HG02798 (cell line): ENCODE data around the gene CTNNBL1.

ENCODE experiments used
- ATAC-seq: cut with Tn5 transposase; IDR thresholded peaks from one replicate; pipeline ENCODE4 v1.9.1; 2021; ENCODE audit warnings: mild to moderate bottlenecking; ENCODE audit not compliant: unreplicated experiment, poor library complexity

Gene CTNNBL1

DNA sequence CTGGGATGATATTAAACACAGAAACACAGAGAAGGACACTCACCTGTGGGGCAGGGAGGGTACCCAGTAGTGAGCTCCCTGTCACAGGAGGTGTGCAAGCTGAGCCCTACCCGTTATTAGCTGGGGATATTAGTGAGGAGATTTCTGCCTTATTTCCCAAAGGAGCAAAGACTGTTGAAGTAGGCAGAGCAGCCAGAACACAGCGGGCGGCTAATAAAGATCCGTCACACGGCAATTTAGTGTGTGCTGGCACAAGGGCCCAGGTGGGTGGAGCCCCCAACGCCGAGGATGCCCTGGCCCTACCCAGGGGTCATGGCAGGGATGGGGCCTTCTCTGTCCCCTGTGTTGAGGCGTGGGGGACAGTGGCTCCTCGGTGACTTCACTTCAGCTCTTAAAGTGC is 217.4 kb downstream of the CTNNBL1 start:
- no peak for ATAC-seq

DNA sequence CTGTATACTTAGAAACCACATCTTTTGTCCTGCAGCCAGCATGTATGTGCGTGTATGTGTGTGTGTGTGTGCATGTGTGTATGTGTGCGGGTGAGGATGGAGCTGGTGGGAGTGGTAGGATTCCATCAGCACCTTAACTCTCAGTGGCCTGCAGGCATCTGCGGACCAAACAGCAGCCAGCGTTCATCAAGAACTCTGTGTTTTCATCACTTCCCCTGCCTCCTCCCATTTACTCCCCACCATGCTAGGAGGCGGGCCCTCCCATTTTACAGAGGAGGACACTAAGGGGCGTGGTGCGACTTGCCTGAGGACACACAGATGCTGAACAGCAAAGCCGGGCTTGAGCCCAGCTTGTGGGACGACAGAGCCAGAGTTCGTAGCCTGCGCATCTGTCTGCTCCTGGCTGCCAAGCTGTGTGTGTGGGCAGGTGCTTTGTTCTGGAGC is 218.0 kb downstream of the CTNNBL1 start:
- ATAC-seq: no peak

DNA sequence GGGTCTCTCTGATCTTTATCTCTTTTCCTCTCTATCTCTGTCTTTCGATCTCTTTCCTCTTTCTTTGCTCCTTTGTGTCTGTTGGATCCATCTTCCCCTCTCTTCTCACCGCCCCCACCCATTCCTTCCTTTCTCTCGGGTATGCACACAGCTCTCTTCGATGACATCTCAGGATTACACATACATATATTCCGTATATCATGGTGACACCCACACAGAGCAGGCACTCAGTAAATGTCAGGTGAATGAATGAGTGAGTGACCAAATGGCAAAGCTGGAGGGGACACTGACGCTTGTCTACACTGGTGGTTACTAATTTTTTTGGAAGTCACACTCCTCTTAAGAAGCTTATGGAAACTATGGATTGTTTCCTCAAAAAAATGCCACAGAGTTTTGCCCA is 219.0 kb downstream of the CTNNBL1 start:
- ATAC-seq: no peak

DNA sequence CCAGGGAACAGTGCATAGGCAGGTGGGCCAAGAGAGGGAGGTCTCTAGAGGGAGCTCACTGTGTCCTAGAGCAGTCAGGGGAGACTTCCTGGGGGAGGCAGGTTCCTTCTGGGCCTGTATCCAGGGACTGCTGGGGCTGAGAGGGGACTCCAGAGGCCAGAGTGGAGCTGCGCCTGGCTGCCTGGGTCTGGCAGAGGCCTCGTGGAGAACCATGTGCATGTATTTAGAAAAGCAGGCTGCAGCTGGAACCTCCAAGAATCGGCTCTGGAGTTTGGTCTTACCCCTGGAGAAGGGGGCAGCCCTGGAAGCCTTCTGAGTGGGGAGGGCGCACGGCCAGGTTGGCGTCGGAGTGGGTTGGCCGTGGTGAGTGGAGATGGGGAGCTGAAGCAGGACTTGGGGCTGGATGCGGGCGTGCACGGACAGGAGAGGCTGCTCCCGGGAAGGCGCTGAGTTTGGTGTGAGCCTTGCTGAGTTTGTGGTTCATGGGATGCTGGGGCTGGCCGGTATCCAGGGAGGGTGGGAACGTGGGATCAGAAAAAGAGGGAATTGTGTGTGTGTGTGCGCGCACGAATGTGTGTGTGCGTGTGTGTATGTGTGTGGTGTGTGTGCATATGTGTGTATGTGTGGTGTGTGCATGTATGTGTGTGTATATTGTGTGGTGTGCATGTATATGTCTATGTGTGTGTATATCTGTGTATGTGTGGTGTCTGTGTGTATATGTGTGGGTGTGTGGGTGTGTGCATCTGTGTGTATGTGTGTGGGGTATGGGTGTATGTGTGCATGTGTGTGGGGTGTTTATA is 219.9 kb downstream of the CTNNBL1 start:
- ATAC-seq: no peak

- ATAC-seq: no peak
Measured at GRCh38 chr20:37914367-37914671, 220.5 kb downstream of the CTNNBL1 start.

DNA sequence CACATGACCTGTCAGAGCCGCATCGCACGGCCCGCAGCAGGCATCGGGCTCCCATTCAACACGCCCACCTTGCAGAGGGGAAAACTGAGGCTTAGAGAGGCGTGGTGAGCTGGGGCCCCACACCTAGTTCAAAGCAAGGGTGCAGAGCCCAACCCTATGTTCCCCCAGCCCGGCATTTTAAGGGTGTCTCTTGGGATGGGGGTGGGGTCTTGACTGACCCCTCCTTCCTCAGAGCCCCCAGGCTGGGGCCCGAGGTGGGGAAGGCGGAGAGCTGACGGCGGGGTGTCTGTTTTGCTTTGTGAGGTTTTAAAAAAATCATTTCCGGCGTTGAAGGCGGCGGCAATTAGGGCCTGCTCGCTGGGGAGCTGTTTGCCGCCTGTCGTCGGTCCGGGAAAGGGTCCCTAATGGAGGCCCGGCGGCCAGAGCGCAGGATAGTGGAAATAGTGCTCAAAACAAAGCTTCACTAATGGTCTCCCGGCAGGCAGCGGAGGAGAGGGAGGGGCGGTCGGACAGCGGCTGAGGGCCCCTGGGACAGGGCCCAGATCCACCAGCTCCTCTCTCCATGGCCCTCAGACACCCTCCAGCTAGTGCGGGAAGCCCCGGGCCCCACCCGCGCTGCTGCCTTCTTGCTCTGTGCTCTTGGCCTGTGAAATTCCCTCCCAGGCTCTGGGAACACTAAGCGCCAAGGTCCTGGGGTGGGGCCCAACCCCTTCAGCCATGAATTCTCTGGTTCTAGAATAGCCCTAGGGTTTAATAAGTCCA is 221.0 kb downstream of the CTNNBL1 start:
- no peak for ATAC-seq

DNA sequence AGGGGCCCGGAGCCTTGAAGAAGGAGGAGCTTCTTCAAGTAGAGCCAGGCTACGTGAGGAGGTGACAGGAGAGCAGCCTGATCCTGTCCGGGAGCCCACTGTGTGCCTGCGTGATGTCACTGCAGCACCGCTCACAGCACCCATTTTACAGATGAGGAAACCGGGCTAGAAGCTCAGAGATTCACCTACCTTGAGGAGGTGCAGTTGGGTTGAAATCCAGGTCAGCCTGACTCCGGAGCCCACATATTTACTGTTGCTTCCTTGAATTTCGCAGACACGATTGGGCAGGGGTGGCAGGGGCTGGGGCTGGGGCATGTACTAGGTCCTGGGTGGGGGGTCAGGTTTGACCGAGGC is 221.6 kb downstream of the CTNNBL1 start:
- ATAC-seq: no peak

GRCh38 chr20:37915800-37916570 is 222.2 kb downstream of the CTNNBL1 start:
- no peak for ATAC-seq

- ATAC-seq: no peak
Measured at GRCh38 chr20:37917461-37917860, 223.6 kb downstream of the CTNNBL1 start.

DNA sequence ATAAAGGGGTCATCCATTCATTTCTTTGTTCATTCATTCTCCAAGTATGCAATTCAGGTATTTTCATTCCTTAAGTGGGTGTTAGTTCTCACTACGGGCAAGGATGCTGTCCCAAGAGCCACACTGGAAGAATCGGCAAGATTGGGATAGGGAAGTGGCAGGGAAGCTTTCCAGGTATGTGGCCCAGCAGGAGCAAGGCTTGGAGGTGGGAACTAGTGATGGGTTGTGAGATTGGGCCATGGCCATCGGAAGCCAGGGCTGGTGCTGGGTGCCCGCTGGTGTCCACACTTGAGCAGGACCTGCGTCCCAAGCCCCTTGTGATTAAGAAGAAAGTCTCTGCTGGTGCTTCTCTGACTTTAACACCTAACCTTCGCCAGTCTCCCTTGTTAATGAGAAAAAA is 224.2 kb downstream of the CTNNBL1 start:
- ATAC-seq: no peak

GRCh38 chr20:37919389-37920040 is 225.7 kb downstream of the CTNNBL1 start:
- no peak for ATAC-seq

DNA sequence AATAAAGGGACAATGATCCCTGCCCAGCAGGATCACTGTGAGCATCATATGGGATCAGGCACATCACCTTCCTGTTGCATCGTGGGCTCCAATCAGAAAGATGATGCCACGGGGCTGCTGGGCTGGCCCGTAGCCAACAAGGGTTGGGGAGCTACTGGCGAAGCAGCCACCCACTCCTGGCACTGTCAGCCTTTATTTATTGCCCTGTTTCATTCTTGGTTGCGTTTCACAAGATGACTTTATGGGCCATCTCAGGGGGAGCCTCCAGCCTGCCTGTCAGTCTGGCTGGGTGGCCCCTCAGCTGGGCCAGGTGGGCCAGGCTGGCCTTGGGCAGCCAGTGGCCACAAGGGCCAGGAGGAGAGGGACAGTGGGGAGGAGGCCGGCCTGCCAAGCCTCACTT is 226.4 kb downstream of the CTNNBL1 start:
- no peak for ATAC-seq

DNA sequence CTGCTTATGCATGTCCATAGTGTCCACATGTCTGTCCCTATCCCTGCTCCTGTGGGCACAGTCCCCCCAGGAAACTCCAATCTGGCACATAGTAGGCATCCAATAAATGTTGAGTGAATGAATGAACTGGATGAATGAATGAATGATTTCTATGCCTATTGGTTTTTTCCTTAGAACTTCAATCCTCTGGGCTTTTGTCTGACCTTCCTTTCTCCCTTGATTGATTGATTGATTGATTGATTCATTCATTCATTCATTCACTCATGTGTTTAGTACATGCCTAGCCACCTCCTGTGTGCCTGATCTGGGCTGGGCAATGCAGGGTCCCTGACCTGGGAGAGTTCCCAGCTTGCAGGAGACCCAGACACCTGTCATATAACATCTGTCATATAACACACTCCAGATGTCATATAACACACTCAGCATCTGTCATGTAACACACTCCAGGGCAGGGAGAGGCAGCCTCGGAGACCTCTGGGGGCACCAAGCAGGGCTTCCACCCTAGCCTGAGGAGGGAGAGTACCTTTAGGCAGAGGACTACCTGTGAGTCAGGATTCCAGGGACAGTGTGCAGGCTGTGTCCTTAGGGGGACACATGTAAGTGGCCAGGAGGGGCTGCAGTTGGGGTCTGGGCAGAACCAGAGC is 227.0 kb downstream of the CTNNBL1 start:
- ATAC-seq: no peak

- ATAC-seq: peak; percentile 62
Measured at GRCh38 chr20:37921341-37921929, 227.6 kb downstream of the CTNNBL1 start.
